ENCODE data around the gene IFIT2. TPM values are rescaled to one million over a fixed set of nuclear protein-coding genes. Genes with fewer than 3 reads are reported as not detected.
"Not testable (repeated sequence)": the region's sequence is repeated elsewhere in the genome, so short reads cannot be mapped to it uniquely, and the experiment has no call there.

The IFIT2 gene, protein sequence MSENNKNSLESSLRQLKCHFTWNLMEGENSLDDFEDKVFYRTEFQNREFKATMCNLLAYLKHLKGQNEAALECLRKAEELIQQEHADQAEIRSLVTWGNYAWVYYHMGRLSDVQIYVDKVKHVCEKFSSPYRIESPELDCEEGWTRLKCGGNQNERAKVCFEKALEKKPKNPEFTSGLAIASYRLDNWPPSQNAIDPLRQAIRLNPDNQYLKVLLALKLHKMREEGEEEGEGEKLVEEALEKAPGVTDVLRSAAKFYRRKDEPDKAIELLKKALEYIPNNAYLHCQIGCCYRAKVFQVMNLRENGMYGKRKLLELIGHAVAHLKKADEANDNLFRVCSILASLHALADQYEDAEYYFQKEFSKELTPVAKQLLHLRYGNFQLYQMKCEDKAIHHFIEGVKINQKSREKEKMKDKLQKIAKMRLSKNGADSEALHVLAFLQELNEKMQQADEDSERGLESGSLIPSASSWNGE
- 1.5 TPM for polyA plus RNA-seq (2013, experiment 1 of 2; ENCODE audit: insufficient read length)
- 1.6 TPM for polyA plus RNA-seq (2013, experiment 2 of 2; ENCODE audit: insufficient read length)

DNA sequence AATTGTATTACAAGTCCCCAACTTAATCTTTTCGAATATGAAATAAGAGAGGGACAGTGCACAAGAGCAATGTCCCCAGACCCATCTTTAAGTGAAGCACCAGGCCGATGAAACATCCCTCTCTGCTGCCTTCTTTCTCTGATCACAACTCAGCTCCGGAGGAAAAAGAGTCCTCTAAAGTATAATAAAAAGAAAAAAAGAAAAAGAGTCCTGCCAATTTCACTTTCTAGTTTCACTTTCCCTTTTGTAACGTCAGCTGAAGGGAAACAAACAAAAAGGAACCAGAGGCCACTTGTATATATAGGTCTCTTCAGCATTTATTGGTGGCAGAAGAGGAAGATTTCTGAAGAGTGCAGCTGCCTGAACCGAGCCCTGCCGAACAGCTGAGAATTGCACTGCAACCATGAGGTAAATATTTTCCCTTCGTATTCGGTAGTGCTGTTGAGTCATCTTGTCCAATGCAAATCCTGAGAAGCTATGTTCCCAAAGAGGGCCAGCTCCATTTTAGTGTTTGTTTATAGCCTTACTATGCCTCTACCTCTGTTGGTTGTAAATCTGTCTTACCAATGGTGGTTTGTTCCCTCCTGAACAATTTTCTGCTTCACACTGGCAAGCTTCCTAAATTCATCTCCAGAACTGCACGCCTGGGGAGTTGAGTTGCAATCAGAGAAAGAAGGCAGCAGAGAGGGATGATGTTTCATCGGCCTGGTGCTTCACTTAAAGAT, at the start of gene IFIT2:
Gene IFIT2 (plus strand): TSS at position 326 of the 725 bp plus-strand sequence. CDS start 78 bp downstream, at position 404.
- peak; percentile 63 for DNase-seq

DNA sequence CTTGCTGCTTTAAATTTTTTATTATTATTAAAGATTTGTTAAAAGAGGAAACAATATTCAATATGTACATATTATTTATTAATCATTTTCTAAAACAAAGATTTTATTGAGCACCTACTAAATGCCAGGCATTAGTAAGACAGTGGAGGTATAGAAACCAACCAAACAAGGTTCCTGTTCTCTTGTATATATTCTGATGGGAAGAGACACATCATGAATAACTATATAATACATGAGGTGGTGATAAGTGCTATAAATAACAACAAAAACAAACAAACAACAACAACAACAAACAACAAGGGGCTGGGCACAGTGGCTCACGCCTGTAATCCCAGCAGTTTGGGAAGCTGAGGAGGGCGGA, 49.6 kb upstream of the IFIT2 start:
- no peak for DNase-seq

DNA sequence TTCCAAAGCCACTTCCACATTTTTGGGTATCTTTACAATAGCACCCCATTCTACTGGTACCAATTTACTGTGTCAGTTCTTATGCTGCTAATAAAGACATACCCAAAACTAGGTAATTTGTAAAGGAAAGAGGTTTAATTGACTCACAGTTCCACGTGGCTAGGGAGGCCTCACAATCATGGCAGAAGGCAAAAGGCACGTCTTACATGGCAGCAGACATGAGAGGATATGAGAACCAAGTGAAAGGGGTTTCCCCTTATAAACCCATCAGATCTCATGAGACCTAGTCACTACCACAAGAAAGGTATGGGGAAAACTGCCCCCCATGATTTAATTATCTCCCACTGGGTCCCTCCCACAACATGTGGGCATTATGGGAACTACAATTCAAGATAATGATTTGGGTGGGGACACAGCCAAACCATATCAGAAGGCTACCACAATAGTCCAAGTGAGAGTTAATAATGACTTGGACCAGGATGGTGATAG, 46.7 kb upstream of the IFIT2 start:
- not testable (repeated sequence) for DNase-seq

DNA sequence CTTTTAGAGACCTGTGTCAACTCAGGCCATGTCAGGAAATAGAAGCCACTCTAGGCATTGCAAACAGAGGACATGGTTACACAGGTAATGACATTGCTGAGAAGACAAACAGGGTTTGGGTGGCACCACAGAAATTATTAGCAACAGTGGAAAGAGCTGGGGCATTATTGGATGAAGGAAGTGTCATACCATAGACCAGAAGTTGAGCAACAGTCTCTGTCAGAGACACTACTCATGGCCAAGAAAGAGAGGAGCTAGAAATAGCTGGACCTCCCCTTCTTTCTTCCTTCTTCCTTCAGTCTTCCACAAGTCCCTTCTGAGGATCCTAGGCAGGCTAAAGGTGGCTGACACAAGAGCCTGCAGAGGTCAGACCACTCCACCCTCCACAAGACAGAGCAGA, 46.1 kb upstream of the IFIT2 start:
- no peak for DNase-seq

DNA sequence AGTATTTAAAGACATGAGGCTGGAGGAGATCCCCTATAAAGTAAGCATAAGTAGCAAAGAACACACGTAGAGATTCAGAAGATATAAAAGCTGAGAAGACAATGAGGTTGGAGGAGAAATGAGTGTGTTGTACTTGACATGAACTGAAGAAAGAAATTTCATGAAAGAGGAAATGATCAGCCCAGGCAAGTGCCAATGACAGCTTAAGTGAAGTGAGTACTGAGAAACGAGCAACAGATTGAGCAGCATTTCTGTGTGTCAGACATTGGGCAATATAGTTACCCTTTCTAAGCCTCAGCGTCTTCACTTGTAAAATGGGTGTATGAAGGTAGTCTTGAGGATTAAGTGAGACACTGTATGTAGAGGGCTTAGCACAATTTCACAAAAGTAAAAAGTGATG, 45.5 kb upstream of the IFIT2 start:
- no peak for DNase-seq

DNA sequence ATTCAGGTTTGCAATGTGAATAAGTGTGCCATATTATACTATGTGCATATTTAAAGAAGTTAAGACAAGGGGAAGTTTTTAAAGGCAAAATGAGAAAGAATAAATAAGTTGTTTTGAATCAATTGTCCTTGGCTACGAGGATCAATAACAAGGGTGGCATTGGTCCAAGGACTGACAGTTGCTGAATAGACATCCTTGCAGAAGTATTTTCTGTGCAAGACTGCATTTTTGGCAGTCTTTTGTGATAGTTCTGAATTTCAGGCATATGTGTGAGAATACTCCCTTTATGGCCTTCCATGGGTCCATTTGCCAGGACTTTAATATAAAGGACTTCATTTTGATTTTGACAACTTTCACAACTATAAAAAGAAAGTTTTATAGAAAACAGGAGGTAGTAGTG, 44.9 kb upstream of the IFIT2 start:
- no peak for DNase-seq

DNA sequence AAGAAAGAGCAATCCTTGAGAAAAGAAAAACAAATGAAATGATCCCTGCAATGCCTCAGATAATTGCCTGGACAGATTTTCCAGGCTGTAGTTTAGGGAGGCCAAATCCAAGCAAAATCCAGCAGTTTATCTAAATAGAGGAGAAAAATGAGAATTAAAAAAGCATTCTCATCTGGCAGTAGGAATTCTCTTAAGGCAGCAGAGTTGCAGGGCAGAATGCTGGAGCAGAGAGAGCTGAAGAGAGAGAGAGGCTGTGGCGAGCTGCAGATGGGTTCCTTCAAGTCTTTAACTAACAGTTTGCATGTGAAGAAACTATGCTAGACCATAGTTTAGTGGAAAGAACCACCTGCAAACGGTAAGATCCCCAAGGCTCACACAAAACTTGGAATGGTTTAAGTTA, 44.3 kb upstream of the IFIT2 start:
- no peak for DNase-seq

DNA sequence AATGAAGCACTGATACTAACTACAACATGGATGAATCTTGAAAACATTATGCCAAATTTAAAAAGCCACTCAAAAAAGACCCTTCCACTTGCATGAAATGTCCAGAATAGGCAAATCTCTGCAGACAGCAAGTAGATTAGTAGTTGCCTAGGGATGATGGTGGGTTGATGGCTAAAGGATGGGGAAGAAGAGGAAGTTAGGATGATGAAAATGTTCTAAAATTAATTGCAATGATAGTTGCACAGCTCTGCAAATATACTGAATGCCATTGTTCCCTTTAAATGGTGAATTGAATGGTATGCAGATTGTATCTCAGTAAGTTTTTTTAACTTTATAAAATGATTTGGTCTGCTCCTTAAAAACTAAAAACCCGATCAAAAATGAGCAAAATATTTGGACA, 43.0 kb upstream of the IFIT2 start:
- no peak for DNase-seq

DNA sequence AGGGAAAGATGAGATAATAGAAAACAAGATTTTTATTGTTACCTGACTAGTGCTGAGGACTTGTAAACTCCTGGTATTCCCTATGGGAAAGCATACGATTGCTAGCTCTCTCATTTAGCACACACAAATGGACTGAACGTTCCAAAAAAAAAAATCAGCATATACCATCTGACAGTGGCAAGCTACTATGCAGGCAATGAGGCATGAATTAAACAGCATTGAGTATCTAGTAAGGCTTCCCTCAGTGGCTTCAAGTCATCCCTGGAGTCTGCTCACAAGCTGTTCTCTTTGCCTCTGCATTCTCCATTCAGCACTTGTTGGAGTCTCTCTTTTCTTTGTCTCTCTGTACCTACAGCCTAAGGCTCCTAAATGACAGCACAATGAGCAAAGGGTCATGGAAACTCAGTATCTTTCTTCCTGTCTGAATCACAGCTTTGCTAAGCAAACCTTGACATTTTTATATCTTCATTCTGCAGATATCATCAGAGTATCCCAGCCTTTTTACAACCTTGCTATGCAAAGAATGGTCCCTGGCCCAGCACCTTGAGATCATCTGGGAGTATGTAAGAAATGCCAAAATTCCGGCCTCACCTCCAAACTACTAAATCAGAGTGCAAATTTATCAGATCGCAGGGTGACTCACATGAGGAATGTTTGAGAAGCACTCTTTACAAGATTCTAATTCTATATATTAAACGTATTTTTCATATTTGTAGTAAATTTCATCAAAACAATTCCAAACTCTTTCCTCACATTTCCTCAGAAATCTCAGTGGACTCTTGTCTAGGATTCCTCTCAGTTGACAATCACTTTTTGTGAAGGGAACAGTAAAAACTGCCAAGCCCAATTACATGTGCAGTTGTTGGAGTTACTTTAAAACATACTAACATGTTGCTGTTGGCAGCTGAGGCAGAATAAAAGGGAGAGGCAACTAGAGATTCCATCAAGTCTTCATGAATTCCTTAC, 39.5 kb upstream of the IFIT2 start:
- peak; percentile 82 for DNase-seq

DNA sequence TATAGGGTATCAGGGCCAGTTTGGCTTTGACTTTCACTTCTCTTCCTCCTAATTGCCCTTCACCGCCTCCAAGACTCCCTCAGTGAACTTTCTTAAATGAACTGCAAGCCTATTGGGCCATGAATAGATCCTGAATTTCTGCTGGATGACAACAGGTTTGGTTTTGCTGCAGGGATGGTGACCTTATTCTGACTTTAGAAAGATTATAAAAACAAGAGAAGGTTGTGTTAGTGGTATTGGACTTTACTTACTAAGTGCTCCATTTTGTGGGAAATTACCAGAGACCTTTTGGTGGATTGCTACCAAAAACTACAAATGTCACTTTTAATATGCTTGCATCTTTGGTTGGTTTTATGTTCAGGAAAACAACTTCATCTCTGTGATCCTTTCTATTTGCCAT, 38.8 kb upstream of the IFIT2 start:
- DNase-seq, result no peak

DNA sequence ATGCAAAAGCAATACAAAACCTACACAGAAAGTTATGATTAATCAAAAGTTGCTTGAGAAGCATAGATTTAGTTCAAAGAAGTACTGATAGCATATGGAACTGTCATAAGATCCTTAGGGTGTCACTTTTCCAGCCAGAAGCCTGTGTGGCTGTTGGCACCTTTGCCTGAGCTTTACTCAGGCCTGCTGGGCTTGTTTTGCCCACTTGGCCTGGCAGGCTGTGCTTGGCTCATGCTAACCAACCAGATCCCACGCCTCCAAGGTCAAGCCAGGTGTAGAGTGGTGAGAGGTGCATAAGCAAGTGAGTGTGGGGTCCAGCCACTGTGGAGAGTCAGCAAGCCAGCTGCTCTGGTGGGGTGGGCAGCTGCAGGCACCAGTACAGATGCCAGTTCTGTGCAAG, 38.3 kb upstream of the IFIT2 start:
- DNase-seq, result no peak

DNA sequence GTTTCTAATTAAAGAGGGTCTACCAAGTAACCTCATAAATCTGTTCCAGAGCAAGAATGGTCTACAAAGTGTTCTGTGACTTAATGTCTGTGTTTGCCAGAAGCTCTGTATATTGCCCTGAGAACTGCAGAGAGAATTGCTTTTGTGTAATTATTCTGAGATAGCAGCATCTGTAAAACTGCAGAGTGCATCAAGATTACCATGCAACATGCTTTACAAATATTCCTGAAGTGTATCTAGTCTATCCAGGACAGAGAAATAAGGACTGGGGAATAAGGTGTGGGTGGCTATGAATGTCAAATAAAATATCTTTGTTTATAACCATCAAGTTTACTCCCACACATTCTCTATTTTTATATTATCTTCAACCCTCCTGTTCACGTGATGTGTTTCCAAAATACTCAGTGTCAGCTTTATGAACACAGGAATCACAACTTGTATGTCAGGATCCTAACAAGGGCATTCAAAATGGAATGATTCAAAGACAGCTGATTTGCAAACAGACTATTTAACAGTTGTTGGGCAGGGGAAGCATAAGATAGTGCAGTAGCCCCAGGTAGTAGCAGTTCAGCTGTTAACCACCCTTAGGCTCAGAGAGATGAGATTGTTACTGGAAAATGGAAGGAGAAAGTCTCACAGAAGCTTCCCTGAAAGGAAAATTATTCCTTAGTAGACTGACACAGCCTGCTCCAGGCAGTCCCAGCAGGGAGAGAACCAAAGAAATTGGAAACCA, 35.0 kb upstream of the IFIT2 start:
- no peak for DNase-seq

DNA sequence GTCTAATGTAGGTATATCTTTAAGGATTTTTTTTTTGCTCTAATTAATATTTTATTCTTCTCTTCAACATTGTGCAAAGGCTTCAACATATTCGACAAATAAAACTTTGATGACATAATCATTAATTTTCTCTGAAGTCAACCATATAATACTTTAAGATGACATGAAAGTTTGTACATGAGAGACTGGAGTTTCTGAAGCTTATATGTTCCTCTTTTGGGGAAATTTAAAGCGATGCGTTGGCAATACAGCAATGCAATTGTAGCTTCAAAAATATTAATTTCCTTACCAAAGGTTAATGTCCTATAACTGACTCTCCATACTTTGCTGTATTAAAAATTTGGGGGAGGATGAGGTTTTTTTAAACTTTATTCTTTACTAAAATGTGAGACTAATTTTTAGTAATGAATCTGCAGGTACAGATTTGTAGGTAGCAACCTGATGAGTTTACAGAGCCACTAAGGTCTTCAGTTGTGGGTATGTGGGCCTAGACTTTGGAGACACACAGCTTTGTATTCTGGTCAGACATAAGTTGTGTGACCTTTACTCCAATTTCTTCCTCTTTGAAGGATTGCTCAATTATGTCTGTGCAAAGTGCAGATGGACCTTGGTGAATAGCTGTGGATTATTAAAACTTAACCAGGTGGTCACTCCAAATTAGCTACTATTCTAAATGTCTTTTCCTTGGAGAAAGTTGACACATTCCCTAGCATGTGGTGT, 32.3 kb upstream of the IFIT2 start:
- no peak for DNase-seq

DNA sequence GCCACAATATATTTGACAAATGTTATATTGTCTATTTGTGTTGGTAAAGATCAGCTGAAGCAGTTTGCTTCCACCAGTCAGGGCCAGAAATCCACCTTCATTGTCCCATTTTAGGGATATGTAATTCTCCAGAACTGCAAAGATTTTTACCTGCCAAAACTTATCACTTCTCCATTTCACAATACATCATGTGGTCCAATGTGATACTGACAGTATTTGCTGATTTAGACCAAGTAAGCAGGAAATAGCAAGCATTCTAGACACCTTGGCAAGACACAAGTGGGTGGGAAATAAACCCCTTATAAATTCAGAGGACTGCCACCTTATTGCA, 31.7 kb upstream of the IFIT2 start:
- no peak for DNase-seq

DNA sequence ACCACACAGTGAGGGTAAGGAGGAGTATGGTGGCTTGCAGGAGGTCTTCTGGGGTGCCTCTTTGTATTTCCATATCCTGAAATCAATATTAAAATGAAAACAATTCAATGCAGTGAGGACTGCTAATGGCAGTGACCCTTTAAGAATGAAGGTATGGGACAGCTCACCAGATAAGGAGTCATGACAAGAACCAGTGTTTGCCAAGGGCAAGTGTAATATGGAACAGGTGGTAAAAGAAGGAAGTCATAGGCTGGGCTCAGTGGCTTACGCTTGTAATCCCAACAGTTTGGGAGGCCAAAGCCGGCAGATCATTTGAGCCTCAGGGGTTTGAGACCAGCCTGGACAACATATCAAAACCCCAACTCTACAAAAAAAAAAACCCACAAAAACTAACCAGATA, 30.3 kb upstream of the IFIT2 start:
- no peak for DNase-seq

DNA sequence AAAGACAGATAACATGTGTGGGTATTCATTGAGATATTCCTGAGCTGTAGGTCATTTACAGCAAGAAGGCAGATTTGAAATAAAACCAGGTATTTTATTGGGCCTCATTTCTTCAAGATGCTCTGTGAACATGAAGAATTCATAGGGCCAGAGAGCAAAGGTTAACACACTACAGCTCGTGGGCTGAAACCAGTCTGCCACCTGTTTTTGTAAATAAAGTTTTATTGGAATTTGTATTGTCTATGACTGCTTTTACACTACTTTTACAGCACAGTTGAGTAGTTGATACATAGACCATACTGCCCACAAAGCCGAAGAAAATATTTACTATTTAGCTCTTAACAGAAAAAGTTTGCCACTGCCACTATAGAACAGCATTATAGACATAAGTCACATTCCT, 28.2 kb upstream of the IFIT2 start:
- no peak for DNase-seq

DNA sequence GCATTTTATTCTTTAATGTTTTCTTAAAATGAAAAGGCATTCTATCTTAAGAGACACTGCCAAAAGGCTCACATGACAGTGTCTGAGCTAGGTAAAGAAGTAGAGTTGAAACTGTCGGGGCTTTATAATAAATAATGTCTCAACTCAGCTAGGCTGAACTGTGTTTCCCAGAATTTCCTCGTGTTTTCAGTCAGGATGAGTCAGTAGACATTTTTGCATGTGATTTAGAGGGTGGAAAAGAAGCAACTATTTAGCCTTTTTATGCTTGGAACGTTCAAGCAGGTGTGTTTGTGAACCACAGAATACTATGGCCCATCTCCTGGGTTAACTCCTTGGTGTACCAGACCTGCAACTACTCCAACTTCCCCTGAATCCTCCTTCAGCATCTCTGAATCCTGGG, 26.9 kb upstream of the IFIT2 start:
- DNase-seq, result no peak

DNA sequence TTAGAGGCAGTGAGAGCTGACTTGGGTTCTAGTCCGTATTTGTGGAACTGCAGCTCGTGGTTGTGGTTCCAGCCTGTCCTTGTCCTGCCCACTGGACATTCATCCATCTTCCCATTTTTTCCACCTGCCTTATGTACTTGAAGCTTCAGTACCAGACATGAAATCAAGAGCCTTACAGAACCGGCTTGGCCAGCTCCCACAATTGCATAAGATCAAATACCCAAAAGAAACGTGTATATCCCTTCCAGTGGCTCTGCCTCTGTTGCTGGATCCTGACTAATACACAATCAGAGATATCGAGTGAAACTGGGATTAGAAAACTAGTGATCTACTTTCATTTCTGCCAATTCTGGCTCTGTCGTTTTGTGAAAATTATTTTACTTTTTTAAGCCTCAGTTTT, 26.5 kb upstream of the IFIT2 start:
- DNase-seq, result no peak

DNA sequence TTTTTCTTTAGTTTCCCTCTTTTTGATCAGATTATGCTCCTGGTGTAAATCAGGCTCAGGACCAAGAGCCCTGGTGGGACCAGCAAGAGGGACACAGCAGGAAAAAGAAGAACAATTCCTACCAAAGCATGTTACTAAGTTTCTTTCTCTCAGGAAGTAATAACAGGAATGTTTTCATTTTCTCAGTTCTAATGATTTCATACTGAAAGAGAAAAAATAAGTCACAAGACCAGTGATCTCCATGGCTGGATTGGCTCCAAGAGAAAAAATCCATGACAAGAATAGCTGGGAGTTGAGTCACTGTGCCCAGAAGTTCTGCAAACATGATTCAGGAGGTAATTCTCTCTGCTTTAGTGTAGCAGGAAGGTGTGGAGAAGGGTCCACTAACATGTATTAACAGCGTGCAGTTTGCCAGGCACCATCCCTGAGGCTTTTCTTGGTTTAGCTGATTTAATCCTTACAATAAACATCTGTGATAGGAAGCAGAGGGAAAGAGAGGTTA, 23.8 kb upstream of the IFIT2 start:
- DNase-seq, result peak; percentile 98

DNA sequence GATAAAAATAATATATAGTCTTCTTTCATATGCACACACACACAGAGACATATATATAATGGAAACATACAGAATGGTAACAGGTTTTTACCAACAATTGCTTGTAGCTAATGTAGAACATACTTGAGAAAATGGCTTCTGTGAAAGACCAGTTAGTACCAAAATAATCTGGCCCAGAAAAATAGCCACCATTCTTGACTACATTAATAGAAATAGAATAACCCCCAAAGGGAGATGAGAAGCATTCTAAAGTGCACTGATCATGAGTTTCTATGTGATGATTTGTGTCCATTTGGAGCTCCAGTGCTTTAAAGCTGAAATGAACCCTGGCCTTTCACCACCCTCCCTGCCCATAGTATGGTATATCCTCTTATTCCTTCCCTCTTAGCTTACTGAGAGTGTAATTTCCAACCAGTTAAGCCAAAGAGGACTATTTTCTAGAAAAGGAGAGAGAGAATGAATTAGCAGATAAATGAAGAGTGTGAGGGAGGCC, 22.9 kb upstream of the IFIT2 start:
- no peak for DNase-seq

DNA sequence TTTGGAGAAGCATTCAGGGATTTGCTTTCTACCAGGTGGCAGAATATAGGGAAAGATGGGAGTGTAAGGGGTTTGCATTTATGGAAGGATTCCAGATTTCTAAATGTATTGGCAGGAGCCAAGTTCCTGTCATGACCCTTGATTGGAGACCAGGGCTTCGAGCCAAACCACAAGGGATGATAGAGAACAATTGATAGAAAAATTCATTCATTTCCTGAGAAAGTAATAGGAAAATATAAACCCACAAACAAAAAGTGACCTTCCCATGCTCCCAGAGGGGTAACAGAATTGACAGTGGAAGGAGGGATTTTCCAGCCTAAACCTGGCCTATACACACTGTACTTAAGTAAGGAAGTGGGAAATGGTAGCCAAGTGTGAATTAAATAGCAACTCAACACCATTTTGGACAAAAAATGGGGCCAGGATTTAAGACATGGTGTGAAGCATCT, 22.4 kb upstream of the IFIT2 start:
- peak; percentile 53 for DNase-seq

All from fibroblast of skin of scalp (primary cell).